NCI-H2196 treated with DMSO at 0.1 percent for 48 hours (cell line): ENCODE measurements around the gene SYCP2L.

ENCODE experiments used
- DNase-seq: peaks from one replicate; lab custom pipeline; 2025; ENCODE audit not compliant: unreplicated experiment; lab: John Stamatoyannopoulos, UW

The SYCP2L gene

GRCh38 chr6:11006061-11006460, 119.2 kb downstream of the SYCP2L start:
- DNase-seq = no peak

GRCh38 chr6:11007715-11008608, 121.1 kb downstream of the SYCP2L start:
- DNase-seq = no peak

DNA sequence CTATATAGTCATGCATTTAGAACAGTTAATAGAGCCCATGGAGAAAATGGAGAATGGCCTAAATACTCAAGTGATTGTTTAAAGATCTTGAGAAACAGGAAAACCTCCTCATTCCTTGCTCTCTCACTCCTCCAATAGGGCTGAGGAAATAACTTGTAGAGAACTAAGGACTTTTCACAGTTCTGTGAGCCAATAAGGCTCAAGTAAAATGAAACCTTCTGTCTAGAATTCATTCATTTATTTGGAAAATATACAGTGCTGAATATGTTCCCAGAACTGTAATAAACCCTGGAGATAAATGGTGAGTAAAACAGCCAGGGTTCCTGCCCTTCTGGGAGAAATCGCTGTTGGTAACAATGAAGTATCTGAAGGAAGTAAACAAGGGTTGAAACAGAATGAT, 122.0 kb downstream of the SYCP2L start:
- no peak for DNase-seq

DNA sequence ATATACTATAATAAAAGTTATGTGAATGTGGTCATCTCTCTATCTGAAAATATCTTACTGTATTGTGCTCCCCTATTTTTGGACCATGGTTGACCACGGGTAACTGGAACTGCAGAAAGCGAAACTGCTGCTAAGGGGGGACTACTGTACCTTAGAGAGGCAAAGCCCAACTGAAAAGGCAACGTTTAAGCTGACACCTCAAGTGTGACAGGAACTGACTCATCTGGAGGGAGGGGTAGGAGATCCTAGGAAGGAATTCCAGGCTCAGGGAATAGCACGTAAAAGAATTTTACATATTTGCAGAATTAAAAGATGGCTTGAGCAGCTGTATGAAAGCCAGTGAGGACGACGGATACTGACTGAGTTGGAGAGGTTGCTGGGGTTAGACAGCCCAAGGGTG, 122.5 kb downstream of the SYCP2L start:
- DNase-seq = no peak

DNA sequence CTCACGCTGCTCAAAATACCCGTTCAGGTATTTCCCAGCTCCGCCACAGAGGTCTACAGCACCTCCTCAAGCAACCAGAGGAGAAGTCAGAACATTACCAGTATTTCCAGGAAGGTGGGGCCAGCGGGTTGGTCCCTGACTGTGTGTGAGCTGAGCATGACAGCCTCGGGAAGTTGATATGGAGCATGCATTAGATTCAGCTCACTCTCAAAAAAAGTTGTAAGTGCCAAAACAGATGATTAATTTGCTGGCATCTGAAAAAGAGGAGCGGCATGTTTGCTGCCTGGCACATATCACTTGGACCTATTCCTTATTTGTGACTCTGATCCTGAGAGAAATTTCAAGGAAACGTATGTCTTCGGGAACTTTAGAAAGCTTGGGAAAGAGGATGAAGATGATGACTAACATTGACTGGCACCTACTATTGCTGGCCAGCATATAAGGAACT, 125.0 kb downstream of the SYCP2L start:
- DNase-seq = no peak

- DNase-seq = no peak
Measured at GRCh38 chr6:11012295-11012754, 125.5 kb downstream of the SYCP2L start.

DNA sequence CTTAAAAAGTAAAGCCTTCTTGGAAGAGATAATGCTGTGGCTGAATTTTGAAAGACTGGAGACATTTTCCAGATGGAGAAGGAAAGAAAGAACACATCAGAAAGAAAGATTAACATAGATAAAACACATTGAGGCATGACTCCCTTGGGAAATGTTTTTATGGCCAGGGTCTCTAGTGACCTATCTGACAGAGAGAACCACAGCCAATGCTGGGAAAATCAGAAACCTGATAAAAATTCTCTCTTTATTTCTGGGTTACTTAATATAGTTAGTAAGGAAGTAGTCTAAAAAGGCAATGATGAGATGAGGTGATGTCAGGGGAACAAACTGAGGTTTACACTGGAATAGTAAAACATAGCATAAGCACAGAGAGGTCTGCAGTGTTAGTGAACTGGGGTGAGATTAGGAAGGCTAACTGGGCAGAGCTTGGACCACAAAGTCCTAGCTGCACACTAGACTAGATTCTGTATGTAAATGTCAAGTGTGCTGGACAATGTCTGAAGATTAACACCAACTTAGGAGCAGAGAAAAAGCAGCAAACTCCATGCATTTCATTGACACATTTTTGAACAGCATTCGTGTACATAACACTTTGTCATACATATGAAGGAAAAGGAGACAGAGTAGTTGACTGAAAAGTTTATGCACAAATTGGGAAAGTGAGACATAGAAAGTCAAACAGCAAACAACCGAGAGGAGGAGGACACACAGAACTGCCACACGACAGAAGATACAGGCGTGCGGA, 126.3 kb downstream of the SYCP2L start:
- DNase-seq = no peak

DNA sequence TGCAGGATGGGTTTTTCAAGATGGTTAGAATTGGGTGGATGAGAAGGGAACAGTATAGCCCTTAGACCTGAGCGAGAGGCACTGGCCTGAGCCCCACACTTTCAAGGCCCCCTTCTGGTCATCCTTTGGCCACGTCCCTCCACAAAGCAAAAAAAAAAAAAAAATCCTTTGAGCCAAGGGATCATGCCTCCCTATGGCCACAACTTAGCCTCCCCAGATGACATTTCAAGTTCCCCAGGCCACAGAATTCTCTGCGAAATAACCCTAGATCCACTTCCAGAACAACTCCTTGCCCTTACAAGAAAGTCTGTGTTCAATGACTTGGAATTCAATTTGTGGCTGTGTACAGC, 126.8 kb downstream of the SYCP2L start:
- no peak for DNase-seq

DNA sequence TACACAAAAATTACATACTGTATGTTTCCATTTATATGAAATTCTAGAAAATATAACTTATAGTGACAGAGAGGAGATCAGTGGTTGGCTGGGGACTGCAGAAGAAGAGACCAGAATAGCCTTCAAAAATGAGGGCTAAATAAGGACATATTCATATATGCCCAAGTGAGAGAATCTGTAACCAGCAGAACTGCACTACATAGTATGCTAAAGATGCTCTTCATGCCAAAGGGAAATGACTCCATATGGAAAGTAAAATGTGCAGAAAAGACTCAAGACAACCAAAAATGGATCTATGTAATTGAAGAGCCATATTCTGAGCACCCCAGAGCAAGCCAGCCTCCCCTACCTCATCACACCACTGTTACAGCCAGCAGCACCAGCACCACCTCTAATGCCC, 128.2 kb downstream of the SYCP2L start:
- DNase-seq = no peak

GRCh38 chr6:11016452-11016851, 129.6 kb downstream of the SYCP2L start:
- DNase-seq = no peak

GRCh38 chr6:11017090-11017489, 130.2 kb downstream of the SYCP2L start:
- no peak for DNase-seq

- DNase-seq = no peak
Measured at GRCh38 chr6:11018225-11018624, 131.4 kb downstream of the SYCP2L start.

DNA sequence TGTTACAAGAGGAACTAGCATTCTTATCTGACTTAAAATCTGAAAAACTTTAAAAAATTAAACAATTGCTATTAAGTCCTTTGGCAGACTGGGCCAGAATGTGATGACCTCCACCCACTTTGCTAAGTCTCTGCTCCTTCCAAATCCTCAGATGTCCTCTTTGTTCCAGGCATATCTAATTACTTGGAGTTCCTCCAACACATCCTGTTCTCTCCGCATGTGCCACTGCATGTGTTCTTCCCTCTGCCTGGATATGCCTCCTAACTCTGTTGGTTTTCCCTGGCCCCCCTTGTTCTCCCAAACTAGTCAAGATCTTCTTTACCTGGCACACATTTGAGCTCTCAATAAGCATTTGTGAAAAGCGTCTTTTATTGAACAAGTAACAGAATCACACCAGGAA, 134.2 kb downstream of the SYCP2L start:
- no peak for DNase-seq

- no peak for DNase-seq
Measured at GRCh38 chr6:11021714-11022113, 134.9 kb downstream of the SYCP2L start.

DNA sequence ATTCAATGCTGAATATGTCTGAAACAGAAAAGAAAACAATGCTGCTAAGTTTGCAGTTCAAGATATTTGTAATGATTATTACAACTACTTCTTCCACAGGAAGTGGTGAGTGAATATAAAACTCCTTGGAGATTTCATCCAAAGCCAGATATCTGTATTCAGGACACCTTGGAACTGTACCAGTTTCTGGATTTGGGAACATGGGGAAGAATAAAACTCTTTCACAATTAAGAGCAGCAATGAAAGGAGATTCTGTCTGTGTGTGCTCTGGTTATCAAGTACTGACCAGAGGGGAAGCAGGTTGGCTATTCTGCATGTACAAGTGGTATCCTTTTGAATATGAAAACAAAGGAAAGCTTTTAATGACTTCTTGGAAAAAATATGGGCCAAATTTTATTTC, 136.2 kb downstream of the SYCP2L start:
- no peak for DNase-seq
